Heart left ventricle (tissue), 16 donors: ENCODE data around the gene TMEM92. TPM values are rescaled to one million over a fixed set of nuclear protein-coding genes. Genes with fewer than 3 reads are reported as not detected.

Experiments
- ATAC-seq, 4 donors: fragments of 200-7000 bp; cut with Tn5 transposase; one replicate each; pipeline ENCODE4 v1.9.1; 2020 to 2022; ENCODE audit warnings: moderate library complexity in 4 of 4, mild to moderate bottlenecking in 3 of 4, moderate number of reproducible peaks in 1 of 4
- DNase-seq, 5 donors: peaks; one replicate each; pipeline ENCODE4 v3.0.0-alpha.2; 2020
- H3K27ac ChIP-seq, 12 donors: fragments of 200-600 bp; sonication (generic) in 4 of 12; one replicate each; pipeline versions ENCODE4 v1.5.0 to v1.8.0; 2016 to 2022; ENCODE audit warnings: mild to moderate bottlenecking in 2 of 12
- H3K27me3 ChIP-seq, 9 donors: fragments of 200-600 bp; sonication (generic) in 2 of 9; one replicate each; pipeline versions ENCODE4 v1.5.1 to v1.8.0; 2016 to 2022; ENCODE audit warnings: mild to moderate bottlenecking in 3 of 9
- H3K36me3 ChIP-seq, 9 donors: fragments of 200-600 bp; sonication (generic) in 2 of 9; one replicate each; pipeline versions ENCODE4 v1.5.0 to v1.8.0; 2018 to 2022; ENCODE audit warnings: mild to moderate bottlenecking in 2 of 9
- H3K4me1 ChIP-seq, 12 donors: fragments of 200-600 bp; sonication (generic) in 4 of 12; one replicate each; pipeline versions ENCODE4 v1.5.0 to v1.8.0; 2016 to 2022; ENCODE audit warnings: mild to moderate bottlenecking in 3 of 12
- H3K4me3 ChIP-seq, 12 donors: fragments of 200-600 bp; sonication (generic) in 4 of 12; one replicate each; pipeline versions ENCODE4 v1.5.0 to v1.8.0; 2017 to 2022; ENCODE audit warnings: mild to moderate bottlenecking in 9 of 12, moderate library complexity in 4 of 12
- H3K9me3 ChIP-seq, 12 donors: fragments of 200-600 bp; sonication (generic) in 4 of 12; one replicate each; pipeline versions ENCODE4 v1.5.0 to v1.8.0; 2016 to 2022; ENCODE audit warnings: mild to moderate bottlenecking in 1 of 12
- CTCF ChIP-seq, 12 donors: fragments of 200-600 bp; sonication (generic) in 4 of 12; IDR thresholded peaks; one replicate each; pipeline versions ENCODE4 v1.5.0 to v1.8.0; 2018 to 2022; ENCODE audit warnings: antibody characterized with exemption in 12 of 12, mild to moderate bottlenecking in 5 of 12
- POLR2A ChIP-seq, 2 donors: fragments of 450-650 bp; IDR thresholded peaks; one replicate each; pipeline ENCODE4 v1.6.1; 2017; ENCODE audit warnings: antibody characterized with exemption in 2 of 2, mild to moderate bottlenecking in 2 of 2, moderate library complexity in 2 of 2
- WGBS, 4 donors: extraction: QIAGEN DNeasy Blood & Tissue Kit in 2 of 4; methylation state at CpG; one replicate each; pipeline versions ENCODE4 v1.1.5 to v1.1.7; 2013 to 2018; 5-methylcytosine and 5-hydroxymethylcytosine counted together
- intact Hi-C, 10 donors: fragments of 100-400 bp; cut with DNase I; formaldehyde crosslinking; loops; one replicate each; pipeline versions ENCODE4 v1.11.1 to v1.14.2; 2022
- polyA plus RNA-seq, 2 donors: library from polyadenylated mRNA; stranded (reverse); fragments of 200-250 nt; gene quantifications; one replicate each; pipeline ENCODE4 v1.2.3, GENCODE V29; 2013
- total RNA-seq, 9 donors: library from RNA; depleted of rRNA in 2 of 9; stranded (reverse); fragments of >200 nt in 2 of 9; fragmentation: NEBNext Ultra II Directional in 3 of 9; extraction: Animal tissue kit (Norgen Biotek cat#: 25700) in 3 of 9; gene quantifications; one replicate each; pipeline versions ENCODE4 v1.1.0 to v1.2.4, GENCODE V29; 2016 to 2023
- donor health status: ischemic (EF 13 %, LVEDD 7.1; RV severe dilation, severe dysfunction).
- donor health status: healthy with polysubstance abuse.
- donor health status: DM: no; HTN: yes; CAD: no.
- donor health status: DM: no; HTN: no; CAD: no.
- donor health status: ischemic (EF 25% LVEDD 6.9; RV normal size, moderate dysfunction).
- donor health status: ischemic (EF 25% LVEDD 5.7; RV mildly dilated, moderate dysfunction).
- donor health status: healthy.
- donor health status: DM: yes; HTN: yes; CAD: no.
- donor health status: ischemic (EF 35%, LVEDD 5.7; RV mildly dilated, moderate dysfunction).
- donor health status: nonischemic (EF 11% LVEDD 7.7; RV severe dilation, severe dysfunction).
- donor health status: DM: yes; HTN: yes; CAD: no.
- donor health status: PGD.
- donor health status: ischemic (EF 29% LVEDD 5.4; RV normal size, mild dysfunction).
- donor health status: nonischemic (EF 23%, LVEDD 6.1; RV moderate dilation, normal function).

The TMEM92 gene
- total and polyA plus RNA-seq, 11 donors, result 0.11 TPM; not detected in 10

GRCh38 chr17:50280068-50280467, 5.8 kb downstream of the TMEM92 start:
- H3K36me3 ChIP-seq, result no peaks in the 10 kb centered on the region
- H3K4me3 ChIP-seq, result no peak overlapping the region
- no peak overlapping the region for H3K27ac ChIP-seq
- no peaks in the 10 kb centered on the region for H3K9me3 ChIP-seq
- no peaks in the 10 kb centered on the region for H3K4me1 ChIP-seq
- intact Hi-C loops, result no loop called here
- DNase-seq (no peak), ATAC-seq (no peak)
- peaks cover 0 to 13% (median 0%) of the 10 kb centered on the region in 9 donors for H3K27me3 ChIP-seq
- no peak for TF ChIP-seq POLR2A (IDR thresholded peaks at IDR 0.05)
- no peak for TF ChIP-seq CTCF (IDR thresholded peaks at IDR 0.05)
- WGBS, 4 donors, result 60 to 74% (median 66%) methylated on average over 8 of the region's 8 CpGs

DNA sequence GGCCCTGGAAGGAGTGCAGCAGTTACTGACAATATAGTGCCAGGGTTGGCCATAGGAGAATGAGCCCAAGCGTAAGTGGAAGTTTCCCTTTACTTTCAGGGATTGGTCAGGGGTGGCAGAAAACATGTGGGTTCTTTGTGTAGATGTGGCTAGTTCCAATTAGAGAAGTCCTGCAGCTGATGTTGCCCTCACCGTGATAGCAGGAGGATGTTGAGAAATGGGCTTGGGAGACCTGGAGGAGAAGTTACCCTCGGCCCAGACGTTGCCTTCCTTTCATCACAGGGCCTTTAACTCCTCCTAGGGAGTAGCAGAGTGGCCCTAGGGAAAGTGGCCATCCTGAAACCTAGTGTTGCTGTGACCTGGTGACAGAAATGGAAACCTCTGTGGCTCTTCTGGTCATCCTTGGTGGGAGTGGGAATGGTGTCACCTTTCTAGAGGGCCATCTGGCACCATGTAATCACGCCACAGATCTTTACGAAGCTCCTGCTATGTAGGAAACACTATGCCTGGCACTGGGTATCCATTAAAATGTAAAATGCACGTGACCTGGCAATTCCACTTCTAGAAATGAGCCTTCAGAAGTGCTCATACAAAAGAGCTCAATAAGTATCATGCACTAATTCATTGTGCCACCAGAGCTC, 6.7 kb downstream of the TMEM92 start:
- no peaks in the 10 kb centered on the region for H3K9me3 ChIP-seq
- no peak overlapping the region for H3K4me3 ChIP-seq
- H3K36me3 ChIP-seq, result no peaks in the 10 kb centered on the region
- intact Hi-C loops, result no loop called here
- no peak overlapping the region for H3K27ac ChIP-seq
- DNase-seq, result no peak
- no peak for ATAC-seq
- WGBS, 4 donors, result 77 to 92% (median 80%) methylated on average over 7 of the region's 7 CpGs
- no peaks in the 10 kb centered on the region for H3K4me1 ChIP-seq
- no peak for TF ChIP-seq POLR2A (IDR thresholded peaks at IDR 0.05)
- TF ChIP-seq CTCF (IDR thresholded peaks at IDR 0.05), result no peak
- peaks cover 0 to 10% (median 0%) of the 10 kb centered on the region in 9 donors for H3K27me3 ChIP-seq

DNA sequence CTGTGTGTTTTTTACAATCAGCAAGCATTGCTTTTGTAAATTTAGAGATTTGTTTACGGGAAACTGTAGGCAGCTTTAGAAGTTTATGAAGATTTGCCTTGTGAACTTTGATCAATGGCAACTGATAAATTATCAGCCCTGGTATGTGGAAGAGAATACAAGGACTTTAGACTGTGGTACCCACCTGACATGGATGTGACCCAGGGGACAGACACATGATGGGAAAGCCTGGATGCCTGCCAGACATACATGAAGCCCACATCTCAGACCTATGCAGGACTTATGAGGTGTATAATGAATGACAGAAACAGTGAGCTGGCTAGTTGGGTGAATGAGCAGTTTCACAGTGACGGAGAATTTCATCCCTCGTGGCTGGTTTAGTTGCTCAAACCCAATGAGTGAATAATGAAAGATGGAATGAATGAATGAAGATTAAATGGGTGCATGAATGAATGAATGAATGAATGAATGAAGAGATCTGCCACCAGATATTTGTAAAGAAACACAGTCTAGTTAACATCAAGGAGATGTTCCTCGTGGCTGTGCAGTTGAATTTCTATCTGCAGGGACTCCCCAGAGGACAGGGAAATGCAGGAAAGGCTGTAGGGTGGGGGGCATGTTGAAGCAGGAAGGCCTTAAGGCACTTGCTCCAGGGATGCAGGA, 7.6 kb downstream of the TMEM92 start:
- Histone ChIP-seq H3K4me1 (no peaks in the 10 kb centered on the region), H3K36me3 (no peaks in the 10 kb centered on the region), H3K4me3 (no peak overlapping the region), H3K27ac (no peak overlapping the region), H3K9me3 (no peaks in the 10 kb centered on the region), H3K27me3 (peaks cover 0 to 7% (median 0%) of the 10 kb centered on the region in 9 donors)
- WGBS, 4 donors, result 81 to 86% (median 85%) methylated on average over 4 of the region's 4 CpGs
- ATAC-seq (no peak), DNase-seq (no peak)
- TF ChIP-seq POLR2A (IDR thresholded peaks at IDR 0.05) (no peak), CTCF (IDR thresholded peaks at IDR 0.05) (no peak)
- intact Hi-C loops, result no loop called here

GRCh38 chr17:50283246-50283645, 9.0 kb downstream of the TMEM92 start:
- DNase-seq (no peak), ATAC-seq (no peak)
- intact Hi-C loops, result no loop called here
- H3K4me1 ChIP-seq, result peaks cover 0 to 3% (median 0%) of the 10 kb centered on the region in 12 donors
- H3K27me3 ChIP-seq, result no peaks in the 10 kb centered on the region
- no peak overlapping the region for H3K4me3 ChIP-seq
- WGBS, 4 donors, result 81 to 89% (median 85%) methylated on average over 10 of the region's 10 CpGs
- no peaks in the 10 kb centered on the region for H3K36me3 ChIP-seq
- H3K27ac ChIP-seq, result no peak overlapping the region
- TF ChIP-seq POLR2A (IDR thresholded peaks at IDR 0.05), result no peak
- no peak for TF ChIP-seq CTCF (IDR thresholded peaks at IDR 0.05)
- no peaks in the 10 kb centered on the region for H3K9me3 ChIP-seq
